SKM-1 treated with dmso at 0.1 percent for 144 hours (cell line): Measurements from ENCODE around the gene FLT1.
A peak's percentile ranks its signal among the peaks of the same experiment; 100 is the strongest.

ENCODE experiments used
- DNase-seq: peaks from one replicate; lab custom pipeline; 2025; ENCODE audit not compliant: unreplicated experiment; lab: John Stamatoyannopoulos, UW

FLT1 gene

GRCh38 chr13:28396053-28396452 is 98.9 kb downstream of the FLT1 start:
- no peak for DNase-seq

GRCh38 chr13:28394422-28394821 is 100.5 kb downstream of the FLT1 start:
- peak; percentile 70 for DNase-seq

- DNase-seq, result no peak
Observed at GRCh38 chr13:28392896-28393505, 101.9 kb downstream of the FLT1 start.

GRCh38 chr13:28392428-28392827 is 102.5 kb downstream of the FLT1 start:
- DNase-seq, result no peak

GRCh38 chr13:28387740-28388501 is 107.0 kb downstream of the FLT1 start:
- no peak for DNase-seq

GRCh38 chr13:28385362-28385761 is 109.6 kb downstream of the FLT1 start:
- DNase-seq, result no peak

- no peak for DNase-seq
Observed at GRCh38 chr13:28384789-28385188, 110.1 kb downstream of the FLT1 start.

- DNase-seq, result no peak
Observed at GRCh38 chr13:28380319-28380718, 114.6 kb downstream of the FLT1 start.

- no peak for DNase-seq
Observed at GRCh38 chr13:28379371-28380083, 115.4 kb downstream of the FLT1 start.

GRCh38 chr13:28376604-28377003 is 118.3 kb downstream of the FLT1 start:
- DNase-seq, result no peak

GRCh38 chr13:28375250-28375930 is 119.5 kb downstream of the FLT1 start:
- DNase-seq, result no peak

- peak; percentile 63 for DNase-seq
Observed at GRCh38 chr13:28373810-28374209, 121.1 kb downstream of the FLT1 start.

GRCh38 chr13:28370448-28370847 is 124.5 kb downstream of the FLT1 start:
- DNase-seq, result no peak

- no peak for DNase-seq
Observed at GRCh38 chr13:28358708-28359107, 136.2 kb downstream of the FLT1 start.

GRCh38 chr13:28357911-28358433 is 137.0 kb downstream of the FLT1 start:
- no peak for DNase-seq

- no peak for DNase-seq
Observed at GRCh38 chr13:28357247-28357825, 137.6 kb downstream of the FLT1 start.

GRCh38 chr13:28356561-28357021 is 138.3 kb downstream of the FLT1 start:
- no peak for DNase-seq

GRCh38 chr13:28355822-28356371 is 139.0 kb downstream of the FLT1 start:
- DNase-seq, result no peak

GRCh38 chr13:28355046-28355821 is 139.7 kb downstream of the FLT1 start:
- DNase-seq, result no peak

- DNase-seq, result no peak
Observed at GRCh38 chr13:28353679-28354078, 141.2 kb downstream of the FLT1 start.
